ENCODE data around the gene AKAP14. TPM values are rescaled to one million over a fixed set of nuclear protein-coding genes. Genes with fewer than 3 reads are reported as not detected.

The AKAP14 gene
- total RNA-seq, 2 donors from 2014 or later = 1.4 TPM; not detected in 1

GRCh38 chrX:119871245-119871598 is 24.5 kb upstream of the AKAP14 start:
- Histone ChIP-seq H3K9me3 (no peaks in the 10 kb centered on the region), H3K4me3 (peak overlapping the region; percentile 50 to 54), H3K36me3 (no peaks in the 10 kb centered on the region), H3K4me1 (replicated peaks) (no peaks in the 10 kb centered on the region), H3K27me3 (replicated peaks; ENCODE audit: insufficient read depth) (no peaks in the 10 kb centered on the region), H3K27ac (peak overlapping the region; percentile 83 to 89)
- no peak for DNase-seq (ENCODE audit: low spot score)
- intact Hi-C loops (cut with DNase I) = loop anchor here (5.0 to 10.0 kb wide), 2 partner anchors 79 to 266 kb away; partner anchors contain the start of genes NKRF and RPL39
- 0% methylated on average over 1 of the region's 26 CpGs for WGBS
- TF ChIP-seq POLR2AphosphoS5 (IDR thresholded peaks at IDR 0.05) (no peak), CTCF (IDR thresholded peaks at IDR 0.05) (no peak), POLR2A (IDR thresholded peaks at IDR 0.05) (no peak)

GRCh38 chrX:119871599-119872395 is 23.9 kb upstream of the AKAP14 start, which contains the start of the genes NDUFA1 and RNF113A:
TSS of gene NDUFA1 (plus strand) at chrX:119871832. CDS start at chrX:119871912, 80 bp downstream.
TSS of gene RNF113A (minus strand) at chrX:119871733. CDS start at chrX:119871613, 120 bp downstream.
- intact Hi-C loops (cut with DNase I) = loop anchor here (5.0 to 10.0 kb wide), 2 partner anchors 79 to 267 kb away; partner anchors contain the start of genes NKRF and RPL39

GRCh38 chrX:119878740-119879139 is 17.0 kb upstream of the AKAP14 start:
- Histone ChIP-seq H3K9me3 (no peaks in the 10 kb centered on the region), H3K4me3 (no peak overlapping the region), H3K27me3 (replicated peaks; ENCODE audit: insufficient read depth) (no peaks in the 10 kb centered on the region), H3K36me3 (no peaks in the 10 kb centered on the region), H3K4me1 (replicated peaks) (no peaks in the 10 kb centered on the region), H3K27ac (no peak overlapping the region)
- DNase-seq (ENCODE audit: low spot score) = no peak
- WGBS = 60% methylated on average over 2 of the region's 2 CpGs
- intact Hi-C loops (cut with DNase I) = loop anchor here (10.0 kb wide), 1 partner anchor 274 kb away; the partner anchor contains the start of gene NKRF
- TF ChIP-seq CTCF (IDR thresholded peaks at IDR 0.05) (no peak), POLR2A (IDR thresholded peaks at IDR 0.05) (no peak), POLR2AphosphoS5 (IDR thresholded peaks at IDR 0.05) (no peak)

More at GRCh38 chrX:119871599-119872395, 23.9 kb upstream of the AKAP14 start, which contains the start of the genes NDUFA1 and RNF113A:
- H3K9me3 ChIP-seq = no peaks in the 10 kb centered on the region
- no peaks in the 10 kb centered on the region for H3K27me3 ChIP-seq (replicated peaks; ENCODE audit: insufficient read depth)
- H3K4me3 ChIP-seq = peak within 1 kb of the TSS; percentile 50 to 54
- WGBS = 1% methylated on average over 25 of the region's 62 CpGs
- peak within 1 kb of the TSS; percentile 83 to 89 for H3K27ac ChIP-seq
- no peaks in the 10 kb centered on the region for H3K4me1 ChIP-seq (replicated peaks)
- DNase-seq (ENCODE audit: low spot score) = peak; percentile 77
- TF ChIP-seq CTCF (IDR thresholded peaks at IDR 0.05) (no peak), POLR2AphosphoS5 (IDR thresholded peaks at IDR 0.05) (peak; percentile 88), POLR2A (IDR thresholded peaks at IDR 0.05) (peak; percentile 53)
- no peaks in the 10 kb centered on the region for H3K36me3 ChIP-seq

GRCh38 chrX:119880076-119880475 is 15.6 kb upstream of the AKAP14 start:
- no peak overlapping the region for H3K27ac ChIP-seq
- H3K9me3 ChIP-seq = no peaks in the 10 kb centered on the region
- WGBS = 85% methylated on average over 4 of the region's 5 CpGs
- no peaks in the 10 kb centered on the region for H3K27me3 ChIP-seq (replicated peaks; ENCODE audit: insufficient read depth)
- H3K4me1 ChIP-seq (replicated peaks) = no peaks in the 10 kb centered on the region
- no peak for DNase-seq (ENCODE audit: low spot score)
- TF ChIP-seq POLR2A (IDR thresholded peaks at IDR 0.05) (no peak), POLR2AphosphoS5 (IDR thresholded peaks at IDR 0.05) (no peak), CTCF (IDR thresholded peaks at IDR 0.05) (no peak)
- intact Hi-C loops (cut with DNase I) = no loop called here
- no peaks in the 10 kb centered on the region for H3K36me3 ChIP-seq
- no peak overlapping the region for H3K4me3 ChIP-seq
